Endothelial cell of umbilical vein (primary cell): ENCODE results near the gene AVPR2.

Source experiments
- EZH2 ChIP-seq: IDR thresholded peaks from 2 replicates; pipeline ENCODE4 v1.6.1; 2012; ENCODE audit warnings: borderline replicate concordance, low read depth, mild to moderate bottlenecking, moderate library complexity, low read length, inconsistent platforms; ENCODE audit not compliant: severe bottlenecking
- FOS ChIP-seq: IDR thresholded peaks from 2 replicates; pipeline ENCODE4 v1.6.1; 2011; ENCODE audit warnings: mild to moderate bottlenecking, low read length, moderate library complexity, borderline replicate concordance; ENCODE audit not compliant: insufficient read depth
- GATA2 ChIP-seq: IDR thresholded peaks from 2 replicates; pipeline ENCODE4 v1.7.0; 2011; ENCODE audit warnings: low read depth, mild to moderate bottlenecking, moderate library complexity, mixed read lengths, low read length; ENCODE audit not compliant: insufficient read length, insufficient read depth
- JUN ChIP-seq: IDR thresholded peaks from 2 replicates; pipeline ENCODE4 v1.6.1; 2011; ENCODE audit warnings: borderline replicate concordance, low read depth; ENCODE audit not compliant: insufficient read length, insufficient read depth
- MYC ChIP-seq: IDR thresholded peaks from one replicate; pipeline ENCODE4 v1.6.1; 2011; ENCODE audit warnings: mild to moderate bottlenecking, low read depth, low read length
- POLR2A ChIP-seq: IDR thresholded peaks from 2 replicates; pipeline ENCODE4 v1.6.1; 2012; ENCODE audit warnings: low read depth, mild to moderate bottlenecking, control low read depth, low read length
- POLR2AphosphoS5 ChIP-seq: IDR thresholded peaks from 2 replicates; pipeline ENCODE4 v1.6.1; 2012; ENCODE audit warnings: low read depth, mild to moderate bottlenecking, control low read depth, low read length, moderate library complexity; ENCODE audit not compliant: insufficient read depth
- TF ChIP-seq, protein P1 (sequence below), 2 donors: IDR thresholded peaks; 1 replicate in 1 of 2; 2 replicates in 1 of 2; pipeline ENCODE4 v1.5.1; 2011; ENCODE audit warnings: low read length in 2 of 2, mild to moderate bottlenecking in 2 of 2, moderate library complexity in 2 of 2, control low read depth in 1 of 2, inconsistent platforms in 1 of 2, low read depth in 1 of 2; ENCODE audit not compliant: insufficient read depth in 1 of 2; ENCODE audit errors: extremely low read depth in 1 of 2

DNA sequence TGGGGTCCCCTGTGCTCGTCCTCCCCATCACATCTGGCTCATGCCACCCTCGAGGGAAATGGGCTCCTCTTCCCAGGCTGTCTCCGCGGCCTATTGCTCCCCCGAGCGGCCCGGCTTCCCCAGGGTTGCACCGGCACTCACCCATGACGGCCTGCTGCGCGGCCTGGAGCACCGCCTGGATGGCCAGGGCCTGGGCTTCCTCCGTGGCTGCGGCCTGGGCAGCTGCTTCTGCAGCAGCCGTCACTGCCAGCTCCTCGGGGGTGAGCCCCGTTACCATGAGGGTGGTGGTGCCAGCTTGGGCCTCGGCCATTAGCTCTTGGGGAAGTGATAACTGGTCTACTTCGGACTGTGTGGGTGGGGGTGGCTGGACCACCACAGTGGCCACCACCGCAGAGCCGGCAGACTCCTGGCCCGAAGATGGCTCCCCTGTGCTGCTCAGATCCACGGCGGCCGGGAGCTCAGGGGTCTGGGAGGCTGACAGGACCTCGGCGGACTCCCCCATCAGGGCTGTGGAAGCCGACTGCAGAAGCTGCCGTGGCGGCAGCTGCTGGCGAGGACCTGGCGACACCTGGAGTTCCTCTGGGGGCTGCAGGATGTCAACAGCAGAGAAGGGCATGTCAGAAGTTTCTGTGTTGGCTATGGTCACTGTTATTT lies 48.0 kb downstream of the AVPR2 start:
- TF ChIP-seq, protein P1, sequence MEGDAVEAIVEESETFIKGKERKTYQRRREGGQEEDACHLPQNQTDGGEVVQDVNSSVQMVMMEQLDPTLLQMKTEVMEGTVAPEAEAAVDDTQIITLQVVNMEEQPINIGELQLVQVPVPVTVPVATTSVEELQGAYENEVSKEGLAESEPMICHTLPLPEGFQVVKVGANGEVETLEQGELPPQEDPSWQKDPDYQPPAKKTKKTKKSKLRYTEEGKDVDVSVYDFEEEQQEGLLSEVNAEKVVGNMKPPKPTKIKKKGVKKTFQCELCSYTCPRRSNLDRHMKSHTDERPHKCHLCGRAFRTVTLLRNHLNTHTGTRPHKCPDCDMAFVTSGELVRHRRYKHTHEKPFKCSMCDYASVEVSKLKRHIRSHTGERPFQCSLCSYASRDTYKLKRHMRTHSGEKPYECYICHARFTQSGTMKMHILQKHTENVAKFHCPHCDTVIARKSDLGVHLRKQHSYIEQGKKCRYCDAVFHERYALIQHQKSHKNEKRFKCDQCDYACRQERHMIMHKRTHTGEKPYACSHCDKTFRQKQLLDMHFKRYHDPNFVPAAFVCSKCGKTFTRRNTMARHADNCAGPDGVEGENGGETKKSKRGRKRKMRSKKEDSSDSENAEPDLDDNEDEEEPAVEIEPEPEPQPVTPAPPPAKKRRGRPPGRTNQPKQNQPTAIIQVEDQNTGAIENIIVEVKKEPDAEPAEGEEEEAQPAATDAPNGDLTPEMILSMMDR (IDR thresholded peaks at IDR 0.05; ENCODE audit: extremely low read depth in 1 of 2, insufficient read depth in 1 of 2, low read depth in 1 of 2, low read length in 2 of 2): no peak
- TF ChIP-seq EZH2 (no peak), POLR2A (no peak), POLR2AphosphoS5 (no peak), JUN (no peak), MYC (no peak), GATA2 (no peak), FOS (no peak)
